GM21367 (cell line): ENCODE results near the gene DNALI1.
A peak's percentile ranks its signal among the peaks of the same experiment; 100 is the strongest.
"Not testable (repeated sequence)": the region's sequence is repeated elsewhere in the genome, so short reads cannot be mapped to it uniquely, and the experiment has no call there.

Experiments
- ATAC-seq: cut with Tn5 transposase; IDR thresholded peaks from one replicate; pipeline ENCODE4 v1.9.1; 2021; ENCODE audit not compliant: unreplicated experiment

DNALI1 gene

DNA sequence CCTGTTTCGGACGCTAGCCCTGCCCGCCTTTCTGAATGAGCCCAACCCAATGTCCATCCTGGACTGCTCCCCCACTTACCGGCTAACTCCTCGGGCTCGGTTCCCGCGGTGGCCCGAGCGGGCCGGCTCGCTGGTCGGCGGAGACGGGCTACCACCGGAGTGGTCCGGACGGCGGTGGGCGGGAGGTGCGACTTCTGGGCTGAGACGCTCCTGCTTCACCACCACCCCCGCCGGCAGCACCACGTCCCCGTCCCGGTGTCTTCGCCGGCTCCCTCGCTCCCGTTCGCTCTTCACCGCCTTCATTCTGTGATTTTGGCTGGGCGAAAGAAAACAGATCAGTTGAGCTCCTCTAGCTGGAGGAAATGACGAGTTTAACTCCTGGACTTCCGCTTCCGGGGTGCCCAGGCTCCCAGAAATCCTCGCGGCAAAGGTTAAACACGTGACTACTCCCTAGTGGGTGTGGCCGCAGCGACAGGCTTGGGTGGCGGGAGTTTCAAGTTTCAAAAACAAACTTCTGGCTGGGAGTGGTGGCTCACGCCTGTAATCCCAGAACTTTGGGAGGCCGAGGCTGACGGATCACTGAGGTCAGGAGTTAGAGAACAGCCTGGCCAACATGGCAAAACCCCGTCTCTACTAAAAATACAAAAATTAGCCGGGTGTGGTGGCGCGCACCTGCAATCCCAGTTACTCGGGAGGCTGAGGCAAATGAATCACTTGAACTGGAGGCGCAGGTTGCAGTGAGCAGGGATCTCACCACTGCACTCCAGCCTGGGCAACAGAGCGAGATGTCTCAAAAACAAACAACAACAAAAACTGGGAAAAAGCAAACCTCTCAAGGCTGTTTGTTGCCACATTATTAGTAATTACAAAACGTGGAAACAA lies 2.6 kb upstream of the DNALI1 start, which contains the start of gene SNIP1:
Gene SNIP1, minus strand, starts transcription at position 367 of the 882 bp plus-strand sequence. Its CDS starts 64 bp downstream, at position 303.
- ATAC-seq: peak; percentile 84

DNA sequence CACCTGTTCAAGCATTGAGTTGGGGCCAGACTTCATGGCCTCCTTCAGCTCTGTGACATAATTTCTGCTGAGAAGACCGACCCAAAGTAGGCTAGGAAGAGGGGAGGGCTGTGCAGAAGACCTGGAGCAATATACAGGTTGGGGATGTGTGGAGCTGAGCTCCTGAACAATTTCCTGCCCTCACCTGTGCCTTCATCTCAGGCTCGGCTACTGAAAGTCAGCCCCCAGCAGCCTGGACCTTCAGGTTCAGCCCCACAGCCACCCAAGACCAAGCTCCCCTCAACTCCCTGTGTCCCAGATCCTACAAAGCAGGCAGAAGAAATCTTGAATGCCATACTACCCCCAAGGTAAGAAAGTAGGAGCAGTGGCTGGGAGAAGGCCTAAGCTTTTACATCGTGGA lies 662 bp downstream of the DNALI1 start:
- no peak for ATAC-seq

DNA sequence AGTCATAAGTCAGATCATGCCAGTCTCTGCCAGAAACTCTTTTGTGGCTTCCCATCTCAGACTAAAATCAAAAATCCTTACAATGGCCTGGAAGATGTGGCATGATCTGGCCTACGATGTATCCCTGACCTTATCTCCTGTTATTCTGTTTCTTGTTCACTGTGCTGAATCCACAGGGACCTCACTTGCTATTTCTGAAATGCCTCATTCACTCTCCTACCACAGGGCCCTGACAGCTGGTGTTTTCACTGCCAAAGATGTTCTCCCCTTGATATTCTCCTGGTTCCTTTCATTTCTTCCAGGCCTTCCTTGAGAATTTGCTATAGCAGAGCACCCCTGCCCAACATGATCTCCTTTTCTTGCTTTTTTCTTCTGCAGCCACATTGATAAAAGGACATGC lies 1.7 kb downstream of the DNALI1 start:
- ATAC-seq: no peak

DNA sequence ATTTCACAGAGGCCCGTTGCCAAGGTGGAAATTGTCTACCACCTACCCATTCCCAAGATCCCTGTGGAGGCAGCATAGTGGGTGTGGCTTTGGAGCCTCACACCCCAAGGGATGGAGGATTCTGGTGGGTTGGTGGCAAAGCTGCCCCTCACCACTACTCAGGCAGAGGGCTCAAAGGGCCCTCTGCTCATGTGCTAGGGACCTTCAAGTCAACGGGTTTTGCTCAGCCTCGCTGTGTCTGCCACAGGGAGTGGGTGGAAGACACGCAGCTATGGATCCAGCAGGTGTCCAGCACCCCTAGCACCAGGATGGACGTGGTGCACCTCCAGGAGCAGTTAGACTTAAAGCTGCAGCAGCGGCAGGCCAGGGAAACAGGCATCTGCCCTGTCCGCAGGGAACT lies 2.3 kb downstream of the DNALI1 start:
- ATAC-seq: no peak

DNA sequence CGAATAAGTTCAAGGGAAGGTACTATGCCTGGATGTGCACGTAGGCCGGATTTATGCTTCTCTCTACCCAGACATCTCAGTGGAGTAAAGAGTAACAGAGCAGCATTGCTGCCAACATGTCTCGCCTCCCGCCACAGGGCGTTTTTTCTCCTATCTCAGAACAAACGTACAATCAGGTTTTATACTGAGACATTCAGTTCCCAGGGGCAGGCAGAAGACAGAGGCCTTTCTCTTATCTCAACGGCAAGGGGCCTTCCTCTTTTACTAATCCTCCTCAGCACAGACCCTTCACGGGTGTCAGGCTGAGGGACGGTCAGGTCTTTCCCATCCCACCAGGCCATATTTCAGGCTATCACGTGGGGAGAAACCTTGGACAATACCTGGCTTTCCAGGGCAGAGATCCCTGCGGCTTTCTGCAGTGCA lies 3.2 kb downstream of the DNALI1 start:
- ATAC-seq: not testable (repeated sequence)

DNA sequence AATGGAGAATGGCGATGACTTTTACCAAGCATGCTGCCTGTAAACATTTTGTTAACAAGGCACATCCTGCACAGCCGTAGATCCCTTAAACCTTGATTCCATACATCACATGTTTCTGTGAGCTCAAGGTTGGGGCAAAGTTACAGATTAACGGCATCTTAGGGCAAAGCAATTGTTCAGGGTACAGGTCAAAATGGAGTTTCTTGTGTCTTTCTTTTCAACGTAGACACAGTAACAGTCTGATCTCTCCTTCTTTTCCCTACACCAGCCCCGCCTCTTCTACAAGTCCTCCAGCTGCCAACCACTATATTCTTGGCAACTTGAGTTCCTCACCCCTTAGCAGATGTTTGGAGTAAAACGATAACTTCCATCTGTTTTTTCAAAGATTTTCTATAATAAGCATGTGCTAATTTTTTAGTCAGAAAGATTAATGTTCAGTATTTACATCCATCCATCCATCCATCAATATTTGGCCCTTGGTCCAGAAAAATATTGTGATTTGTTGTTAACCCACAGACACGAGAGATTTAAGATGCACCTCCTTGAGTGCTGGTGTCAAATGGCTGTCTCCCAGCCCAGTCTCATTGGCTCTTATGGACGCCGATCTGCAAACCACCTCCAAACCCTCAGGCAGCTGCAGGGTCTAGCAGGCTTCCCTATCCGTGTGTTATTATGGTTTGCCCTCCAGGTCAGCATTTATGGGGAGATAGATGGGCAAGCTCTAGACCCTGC lies 3.8 kb downstream of the DNALI1 start:
- no peak for ATAC-seq

DNA sequence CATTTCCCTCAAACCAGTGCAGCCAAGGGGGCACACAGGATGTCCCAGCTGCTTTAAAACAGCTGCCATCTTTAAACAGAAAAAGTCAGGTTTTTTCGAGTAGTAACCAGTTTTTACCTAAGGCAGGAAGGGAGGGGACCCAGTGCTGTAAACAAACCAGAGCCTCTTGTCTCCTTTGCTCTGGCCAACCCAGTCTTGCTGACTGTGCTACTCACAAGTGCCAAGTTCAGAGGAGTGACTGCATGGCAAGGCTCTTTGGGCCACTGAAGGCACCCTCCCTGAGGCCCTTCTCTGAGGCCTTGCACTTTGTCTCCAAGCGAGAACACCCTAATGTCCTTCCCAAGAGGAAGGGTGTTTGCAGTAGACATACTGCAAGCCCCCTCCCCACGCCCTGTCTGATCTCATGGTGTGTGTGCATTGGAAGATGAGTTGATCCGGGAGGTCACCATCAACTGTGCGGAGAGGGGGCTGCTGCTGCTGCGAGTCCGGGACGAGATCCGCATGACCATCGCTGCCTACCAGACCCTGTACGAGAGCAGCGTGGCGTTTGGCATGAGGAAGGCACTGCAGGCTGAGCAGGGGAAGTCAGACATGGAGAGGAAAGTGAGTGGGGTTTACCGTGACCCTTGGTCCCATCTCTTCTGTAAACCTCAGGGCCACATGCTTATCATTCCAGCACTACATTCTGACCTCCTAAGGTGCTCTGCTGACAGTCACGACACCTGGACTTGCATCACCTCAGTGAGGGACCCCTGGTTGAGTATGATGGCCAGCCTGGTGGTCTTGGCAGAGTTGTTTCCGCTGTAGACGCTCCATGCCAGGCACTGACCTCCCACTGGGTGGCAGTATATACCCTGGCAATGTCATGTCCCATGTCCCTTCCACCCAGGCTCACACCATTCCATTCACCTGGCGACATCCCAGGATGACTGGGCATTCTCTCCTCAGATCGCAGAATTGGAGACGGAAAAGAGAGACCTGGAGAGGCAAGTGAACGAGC lies 4.7 kb downstream of the DNALI1 start:
- ATAC-seq: no peak

DNA sequence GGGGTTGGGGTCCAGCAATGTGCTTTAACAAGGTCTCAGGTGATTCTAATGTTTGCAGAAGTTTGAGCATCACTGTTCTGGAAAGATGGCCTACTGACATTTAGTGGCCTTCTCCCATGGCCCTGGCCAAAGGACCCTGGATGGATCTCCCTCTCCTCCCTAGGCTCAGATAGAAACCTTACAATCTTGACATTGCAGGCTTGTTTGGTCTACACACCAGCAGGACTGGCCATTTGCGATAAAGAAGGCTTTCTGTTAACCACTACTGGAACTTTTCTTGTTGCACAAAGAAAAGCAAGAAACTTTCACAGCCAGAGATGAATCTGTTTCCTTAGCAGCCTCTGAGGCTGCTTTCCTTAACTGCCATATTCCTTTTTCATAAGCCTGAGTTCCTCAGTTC lies 6.2 kb downstream of the DNALI1 start:
- ATAC-seq: no peak

DNA sequence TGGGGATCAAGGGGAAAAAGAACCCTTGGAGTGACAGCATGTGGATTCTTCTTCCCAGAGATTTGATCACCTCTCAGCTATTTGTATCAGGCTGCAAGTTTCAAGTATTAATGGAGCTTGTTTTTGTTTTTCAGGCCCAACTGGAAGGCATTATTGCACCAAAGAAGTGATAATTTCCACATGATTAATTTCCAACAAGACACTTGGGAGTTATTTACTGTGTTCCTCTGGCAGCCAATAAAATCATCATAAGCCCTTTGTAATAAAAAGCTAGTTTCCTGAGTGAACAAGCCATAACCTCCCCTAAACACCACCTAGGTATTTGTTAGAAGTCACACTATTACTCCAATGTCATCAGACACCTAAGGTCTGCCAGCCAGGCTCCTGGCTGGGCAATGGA lies 8.2 kb downstream of the DNALI1 start:
- ATAC-seq: no peak

DNA sequence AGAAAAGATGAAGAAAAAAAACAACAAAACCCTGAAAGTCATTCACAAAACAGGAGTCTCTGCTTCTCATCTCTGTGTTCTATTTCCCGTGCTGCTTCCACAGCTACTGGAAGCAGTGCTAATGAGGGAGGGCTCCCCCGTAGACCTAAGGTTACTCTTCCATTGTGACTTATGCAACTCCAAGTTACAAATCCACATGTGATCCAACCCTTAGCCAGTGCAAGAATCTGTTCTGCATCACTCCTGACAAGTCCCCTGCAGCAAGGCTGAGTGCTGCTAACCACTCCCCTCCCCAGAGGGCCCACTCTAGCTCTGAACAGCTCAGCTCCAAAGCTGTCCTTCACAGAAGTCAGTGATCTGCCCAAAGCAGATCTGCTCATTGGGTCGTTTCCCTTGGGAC lies 10.3 kb downstream of the DNALI1 start:
- no peak for ATAC-seq

DNA sequence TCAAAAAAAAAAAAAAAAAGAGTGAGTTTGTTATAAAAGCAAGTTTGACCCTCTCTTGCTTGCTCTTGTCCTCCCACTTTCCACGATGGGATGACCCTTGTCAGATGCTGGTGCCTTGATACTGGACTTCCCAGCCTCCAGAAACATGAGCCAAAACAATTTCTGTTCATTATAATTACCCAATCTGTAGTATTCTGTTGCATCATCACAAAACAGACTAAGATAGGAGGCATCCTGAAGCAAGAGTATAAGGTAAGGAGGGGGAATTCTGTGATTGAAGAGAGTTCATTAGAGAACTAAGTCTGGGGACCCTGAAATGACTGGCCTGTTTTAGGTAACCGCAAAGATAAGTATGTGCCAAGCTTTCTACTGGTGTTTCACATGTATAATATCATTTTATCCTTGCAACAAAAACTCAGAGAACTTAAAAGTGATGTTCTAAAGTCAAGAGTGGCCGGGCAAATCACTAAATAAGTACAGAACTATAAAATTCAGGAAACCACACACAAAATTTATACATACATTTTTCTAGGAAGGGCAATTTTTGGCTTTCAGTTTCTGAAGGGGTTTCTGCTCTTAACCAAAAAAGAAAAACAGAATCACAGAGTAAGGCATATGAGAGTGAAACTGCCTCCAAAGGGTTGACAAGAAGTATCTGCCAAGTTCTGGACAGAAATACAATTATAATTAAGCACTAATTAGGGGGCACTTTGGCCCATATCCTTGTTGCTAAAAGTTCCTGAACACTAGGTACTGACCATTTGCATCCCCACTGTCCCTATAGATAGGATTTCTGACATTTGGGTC lies 14.0 kb downstream of the DNALI1 start:
- ATAC-seq: no peak

DNA sequence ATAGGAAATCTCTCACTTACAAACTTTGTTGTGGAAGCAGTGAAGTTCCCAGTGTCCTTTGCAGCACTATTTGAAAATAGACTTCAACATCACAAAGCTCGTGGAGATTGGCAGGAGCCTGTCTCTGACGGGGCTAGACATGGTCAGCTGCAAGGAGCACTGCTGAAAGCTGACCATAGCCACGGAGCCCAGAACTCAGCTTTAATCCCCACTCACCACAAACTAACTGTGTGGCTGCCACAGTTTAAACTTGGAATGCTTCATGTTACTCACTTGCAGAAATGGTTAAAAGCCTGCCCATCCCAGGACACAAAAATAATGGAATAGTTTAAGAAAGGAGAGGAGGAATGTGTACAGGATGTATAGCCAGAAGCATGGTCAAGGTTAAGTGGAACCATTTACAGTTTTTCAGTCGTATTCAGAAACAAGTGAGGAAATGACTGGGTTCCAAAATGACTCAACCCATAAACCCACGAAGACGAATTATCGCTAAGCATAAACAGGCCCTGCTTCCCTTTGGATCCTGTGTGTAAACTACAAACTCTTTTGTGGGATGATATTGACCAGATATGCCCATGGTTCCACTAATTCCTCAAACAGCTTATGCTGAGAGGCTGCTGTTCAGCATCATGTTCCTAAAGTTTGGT lies 18.2 kb downstream of the DNALI1 start:
- no peak for ATAC-seq

DNA sequence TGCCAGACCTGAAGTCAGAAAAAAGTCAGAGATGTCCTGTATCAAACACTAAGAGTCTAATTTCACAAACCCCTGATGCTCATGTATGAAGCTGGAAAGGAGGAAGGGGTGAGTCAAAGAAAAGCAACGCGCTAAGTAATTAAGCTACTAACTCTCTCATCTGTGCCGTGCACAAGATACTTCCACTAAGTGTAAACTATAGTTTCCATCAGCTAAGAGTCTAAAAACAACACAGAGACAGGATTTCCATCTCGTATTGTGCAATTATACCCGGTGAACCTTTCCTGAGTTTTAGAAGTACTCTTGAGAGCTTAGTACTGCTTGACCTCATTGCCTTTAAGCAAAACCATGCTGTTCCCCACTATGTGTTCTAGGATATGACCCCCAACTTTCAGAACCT lies 19.0 kb downstream of the DNALI1 start:
- no peak for ATAC-seq

DNA sequence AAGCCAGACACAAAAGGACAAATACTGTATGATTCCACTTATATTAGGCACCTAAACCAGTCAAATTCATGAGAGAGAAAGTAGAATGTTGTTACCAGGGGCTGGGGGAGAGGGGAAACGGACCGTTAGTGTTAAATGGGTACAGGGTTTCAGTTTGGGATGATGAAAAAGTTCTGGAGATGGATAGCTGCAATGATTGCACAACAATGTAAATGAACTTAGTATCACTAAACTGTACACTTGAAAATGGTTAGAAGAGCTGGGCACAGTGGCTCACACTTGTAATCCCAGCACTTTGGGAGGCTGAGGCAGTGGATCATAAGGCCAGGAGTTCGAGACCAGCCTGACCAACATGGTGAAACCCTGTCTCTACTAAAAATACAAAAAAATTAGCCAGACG lies 27.8 kb downstream of the DNALI1 start:
- ATAC-seq: not testable (repeated sequence)

DNA sequence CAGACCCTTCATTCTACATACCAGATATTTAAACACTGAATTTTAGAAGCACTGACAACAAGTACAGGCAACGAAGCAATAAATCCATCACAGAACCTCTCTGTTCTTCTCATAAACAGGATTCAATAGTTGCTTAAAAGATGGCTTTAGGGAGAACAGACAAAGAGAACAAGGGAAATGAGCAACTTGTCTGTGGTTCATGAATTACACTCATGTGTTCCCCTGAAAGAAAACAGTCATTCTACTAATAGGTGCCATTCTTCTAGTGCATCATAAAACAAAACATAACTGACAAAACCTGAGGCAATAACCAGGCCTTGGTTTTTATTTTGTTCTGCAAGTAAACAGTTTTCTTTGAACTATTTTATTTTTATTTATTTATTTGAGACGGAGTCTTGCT lies 32.2 kb downstream of the DNALI1 start:
- ATAC-seq: no peak

DNA sequence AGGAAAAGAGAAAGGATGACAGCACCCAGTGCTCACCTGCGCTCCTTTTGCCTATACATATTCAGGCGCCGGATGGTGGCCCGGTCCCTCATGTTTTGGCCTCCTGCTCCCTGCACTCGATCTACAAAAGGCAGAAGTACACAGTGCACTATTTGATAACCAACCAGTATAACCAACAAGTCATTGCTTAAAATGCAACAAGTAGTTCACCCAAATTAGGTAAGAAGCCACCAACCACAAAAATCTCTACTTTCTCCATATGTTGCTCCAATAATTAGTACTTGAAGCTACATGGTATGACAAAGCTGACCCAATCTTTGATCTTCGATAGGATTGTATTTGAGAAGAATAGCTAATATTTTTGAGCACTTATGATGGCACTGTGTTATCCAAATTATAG lies 37.0 kb downstream of the DNALI1 start:
- no peak for ATAC-seq

DNA sequence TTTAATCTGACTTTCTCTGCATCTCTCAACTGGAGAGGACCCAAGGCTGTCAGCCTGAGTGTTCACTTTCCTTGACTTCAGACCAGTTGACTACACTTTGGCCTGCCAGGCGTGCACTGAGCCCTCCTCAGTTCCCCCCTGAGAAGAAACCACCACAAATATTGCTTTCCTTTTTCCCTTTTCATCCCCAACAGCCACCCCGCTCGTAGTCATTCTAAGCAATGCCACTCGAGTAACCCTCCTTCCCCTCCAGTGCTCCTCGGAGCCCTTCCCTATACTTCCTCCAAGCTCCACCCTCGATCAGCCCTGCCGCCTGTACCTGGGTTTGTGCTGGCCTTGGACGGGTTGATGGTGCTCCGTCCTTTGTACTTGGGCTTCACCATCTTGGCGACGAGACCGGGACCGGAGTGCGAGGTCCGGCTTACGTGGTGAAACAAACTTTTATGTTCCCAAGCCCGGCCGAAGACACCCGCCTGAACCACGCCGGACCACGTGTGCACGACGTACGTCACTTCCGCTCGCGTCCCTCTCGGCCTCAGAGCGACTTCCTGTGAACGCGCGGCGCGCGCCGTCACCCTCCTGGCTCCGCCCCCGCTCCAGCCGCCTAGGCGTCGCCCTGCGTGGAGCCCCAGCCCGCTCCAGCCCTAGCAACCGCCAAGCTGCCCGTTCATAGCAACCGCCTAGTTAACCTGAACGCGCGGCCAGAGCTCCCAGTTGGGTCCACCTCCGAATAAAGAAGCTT lies 38.9 kb downstream of the DNALI1 start, which contains the start of gene GNL2:
Gene GNL2, minus strand, starts transcription at position 498 of the 742 bp plus-strand sequence. Its CDS starts 115 bp downstream, at position 383.
- peak; percentile 92 for ATAC-seq

DNA sequence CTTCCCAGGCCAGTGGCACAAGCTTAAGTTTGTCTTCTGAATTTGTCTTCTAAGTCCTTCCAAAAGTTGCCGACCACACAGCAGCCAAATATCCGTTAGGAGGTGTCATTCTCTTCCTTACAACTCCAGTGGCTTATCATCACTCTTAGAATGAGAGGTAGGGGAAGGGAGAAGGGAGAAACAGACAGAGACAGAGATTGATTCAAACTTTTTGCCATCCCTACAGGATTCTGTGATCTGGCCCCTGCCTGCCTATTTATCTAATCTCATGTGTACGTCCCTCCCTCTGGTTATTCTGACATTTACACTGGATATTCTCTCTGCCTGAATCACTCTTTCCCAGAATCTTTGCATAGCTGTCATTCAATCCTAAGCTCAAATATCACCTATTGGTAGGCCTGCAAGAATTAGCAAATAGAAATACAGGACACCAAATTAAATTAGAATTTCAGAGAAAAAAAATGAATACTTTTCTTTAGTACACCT lies 39.5 kb downstream of the DNALI1 start:
- no peak for ATAC-seq

DNA sequence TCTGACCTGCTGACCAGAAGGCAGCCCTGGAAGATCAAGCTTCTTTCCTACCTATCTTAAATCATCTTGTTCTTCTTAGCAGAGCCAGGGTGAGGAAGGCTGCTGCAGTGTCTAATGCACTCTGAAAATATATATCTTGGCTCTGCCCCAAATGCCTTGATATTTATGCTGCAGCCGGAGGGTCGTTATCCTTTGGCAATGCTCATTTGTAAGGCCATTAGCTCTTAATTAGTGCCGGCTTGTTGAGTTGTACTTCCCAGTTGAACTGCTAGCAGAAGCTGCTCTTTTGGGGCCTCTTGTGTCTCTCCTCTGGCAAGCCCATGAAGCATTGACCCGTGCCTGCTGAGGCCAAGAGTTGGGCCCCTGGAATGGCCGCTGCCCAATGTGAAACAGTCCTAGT lies 43.2 kb downstream of the DNALI1 start:
- no peak for ATAC-seq
